Spleen (tissue), 11 donors: Measurements from ENCODE around the gene RPL31. TPM values are rescaled to one million over a fixed set of nuclear protein-coding genes. Genes with fewer than 3 reads are reported as not detected.
A peak's percentile ranks its signal among the peaks of the same experiment; 100 is the strongest.

Experiments used
- DNase-seq: peaks from one replicate; pipeline ENCODE4 v3.0.0-alpha.2; 2020
- H3K27ac ChIP-seq, 8 donors: fragments of 200-600 bp; sonication (generic) in 7 of 8; 1 replicate in 4 of 8; 2 replicates in 4 of 8; pipeline versions ENCODE4 v1.5.0 to v1.8.0; 2016 to 2021; ENCODE audit warnings: inconsistent platforms in 4 of 8, mild to moderate bottlenecking in 4 of 8, moderate library complexity in 1 of 8
- H3K27me3 ChIP-seq, 7 donors: fragments of 200-600 bp; sonication (generic) in 6 of 7; replicated peaks in 1 of 7; 1 replicate in 4 of 7; 2 replicates in 3 of 7; pipeline versions ENCODE4 v1.5.0 to v1.8.0; 2016 to 2021; ENCODE audit warnings: inconsistent platforms in 3 of 7, mild to moderate bottlenecking in 1 of 7
- H3K36me3 ChIP-seq, 6 donors: fragments of 200-600 bp; sonication (generic) in 5 of 6; 1 replicate in 4 of 6; 2 replicates in 2 of 6; pipeline versions ENCODE4 v1.5.0 to v1.8.0; 2016 to 2021; ENCODE audit warnings: inconsistent platforms in 2 of 6
- H3K4me1 ChIP-seq, 6 donors: fragments of 200-600 bp; sonication (generic) in 5 of 6; 1 replicate in 3 of 6; 2 replicates in 3 of 6; pipeline versions ENCODE4 v1.5.0 to v1.8.0; 2016 to 2021; ENCODE audit warnings: inconsistent platforms in 3 of 6
- H3K4me3 ChIP-seq, 8 donors: fragments of 200-600 bp; sonication (generic) in 7 of 8; 1 replicate in 4 of 8; 2 replicates in 4 of 8; pipeline versions ENCODE4 v1.5.0 to v1.8.0; 2016 to 2021; ENCODE audit warnings: inconsistent platforms in 4 of 8, mild to moderate bottlenecking in 4 of 8, moderate library complexity in 2 of 8
- H3K9me3 ChIP-seq, 8 donors: fragments of 200-600 bp; sonication (generic) in 7 of 8; 1 replicate in 4 of 8; 2 replicates in 4 of 8; pipeline versions ENCODE4 v1.5.0 to v1.8.0; 2016 to 2021; ENCODE audit warnings: inconsistent platforms in 4 of 8
- CTCF ChIP-seq, 11 experiments: fragments of 200-600 bp in 7 of 11; fragments of 450-650 bp in 4 of 11; sonication (generic) in 4 of 11; IDR thresholded peaks in 8 of 11; conservative IDR thresholded peaks in 3 of 11; 1 replicate in 7 of 11; 2 replicates in 4 of 11; pipeline versions ENCODE4 v1.4.0 to v1.8.0; 2016 to 2021; ENCODE audit warnings: antibody characterized with exemption in 11 of 11, inconsistent platforms in 4 of 11, mild to moderate bottlenecking in 1 of 11
- POLR2A ChIP-seq, 3 donors: fragments of 450-650 bp; IDR thresholded peaks; one replicate each; pipeline ENCODE4 v1.5.1; 2017; ENCODE audit warnings: antibody characterized with exemption in 3 of 3, mild to moderate bottlenecking in 1 of 3
- POLR2AphosphoS5 ChIP-seq, 3 donors: sonication (generic); formaldehyde crosslinking; IDR thresholded peaks; one replicate each; pipeline ENCODE4 v1.5.1; 2017; ENCODE audit warnings: antibody characterized with exemption in 3 of 3
- WGBS, 5 donors: extraction: QIAGEN DNeasy Blood & Tissue Kit in 3 of 5; methylation state at CpG; one replicate each; pipeline versions ENCODE4 v1.1.5 to v1.1.7; 2013 to 2018; 5-methylcytosine and 5-hydroxymethylcytosine counted together
- intact Hi-C: fragments of 100-400 bp; cut with DNase I; formaldehyde crosslinking; loops from one replicate; pipeline ENCODE4 v1.15.0; 2023; ENCODE audit warnings: low total_unique reads
- polyA plus RNA-seq, 3 donors: library from polyadenylated mRNA; stranded (reverse); fragments of 200-250 nt; gene quantifications; one replicate each; pipeline ENCODE4 v1.2.1, GENCODE V29; 2013
- total RNA-seq, 7 donors: library from RNA; depleted of rRNA in 3 of 7; stranded (reverse); fragments of >200 nt in 3 of 7; fragmentation: NEBNext Ultra II Directional in 4 of 7; extraction: Animal tissue kit (Norgen Biotek cat#: 25700) in 4 of 7; gene quantifications; one replicate each; pipeline versions ENCODE4 v1.1.0 to v1.2.1, GENCODE V29; 2016 to 2021
- donor health status: healthy with polysubstance abuse.
- donor health status: DM: no; HTN: no; CAD: no; lungs with moderate emphysema.
- donor health status: DM: no; HTN: no; CAD: no.
- donor health status: Bipolar disorder and iron deficiency.
- donor health status: healthy.
- donor health status: DM: no; HTN: no; CAD: no.
- donor health status: DM: yes; HTN: yes; CAD: no.

Gene RPL31
- total and polyA plus RNA-seq, 10 donors: 876 to 10,502 (median 1,250) TPM

- no peak for DNase-seq
- Histone ChIP-seq H3K27me3 (no peaks in the 10 kb centered on the region), H3K9me3 (no peaks in the 10 kb centered on the region), H3K27ac (no peak overlapping the region), H3K36me3 (peaks cover 0 to 100% (median 15%) of the 10 kb centered on the region in 6 donors), H3K4me1 (no peaks in the 10 kb centered on the region), H3K4me3 (no peak overlapping the region)
- 86 to 92% (median 90%) methylated on average over 14 to 15 of the region's 15 CpGs for WGBS, 5 donors
- intact Hi-C loops: no loop called here
- TF ChIP-seq CTCF (IDR thresholded peaks at IDR 0.05 in 8 of 11, conservative IDR thresholded peaks at IDR 0.05 in 3 of 11): no peak
- TF ChIP-seq POLR2AphosphoS5 (IDR thresholded peaks at IDR 0.05): no peak
- TF ChIP-seq POLR2A (IDR thresholded peaks at IDR 0.05): no peak
Measured at GRCh38 chr2:101032084-101032776, 30.1 kb downstream of the RPL31 start.

- H3K36me3 ChIP-seq: peaks cover 0 to 88% (median 22%) of the 10 kb centered on the region in 6 donors
- no peaks in the 10 kb centered on the region for H3K9me3 ChIP-seq
- no peak overlapping the region for H3K27ac ChIP-seq
- TF ChIP-seq POLR2AphosphoS5 (IDR thresholded peaks at IDR 0.05) (no peak), CTCF (IDR thresholded peaks at IDR 0.05 in 8 of 11, conservative IDR thresholded peaks at IDR 0.05 in 3 of 11) (peak in 8 of 11 experiments; percentile 17 to 55 (median 42)), POLR2A (IDR thresholded peaks at IDR 0.05) (no peak)
- H3K27me3 ChIP-seq: no peaks in the 10 kb centered on the region
- H3K4me1 ChIP-seq: peaks cover 0 to 37% (median 3%) of the 10 kb centered on the region in 6 donors
- 80 to 93% (median 85%) methylated on average over 2 of the region's 2 CpGs for WGBS, 5 donors
- no peak for DNase-seq
- intact Hi-C loops: no loop called here
- no peak overlapping the region for H3K4me3 ChIP-seq
Measured at GRCh38 chr2:101036562-101036961, 34.5 kb downstream of the RPL31 start.

- Histone ChIP-seq H3K27ac (no peak overlapping the region), H3K27me3 (no peaks in the 10 kb centered on the region), H3K4me3 (no peak overlapping the region), H3K9me3 (no peaks in the 10 kb centered on the region), H3K36me3 (peaks cover 0 to 81% (median 22%) of the 10 kb centered on the region in 6 donors), H3K4me1 (peaks cover 0 to 44% (median 5%) of the 10 kb centered on the region in 6 donors)
- intact Hi-C loops: no loop called here
- 88 to 96% (median 93%) methylated on average over 15 to 19 of the region's 19 CpGs for WGBS, 5 donors
- TF ChIP-seq POLR2AphosphoS5 (IDR thresholded peaks at IDR 0.05): no peak
- no peak for TF ChIP-seq CTCF (IDR thresholded peaks at IDR 0.05 in 8 of 11, conservative IDR thresholded peaks at IDR 0.05 in 3 of 11)
- no peak for TF ChIP-seq POLR2A (IDR thresholded peaks at IDR 0.05)
- DNase-seq: no peak
Measured at GRCh38 chr2:101037161-101037755, 35.2 kb downstream of the RPL31 start.
